Immature natural killer cell (primary cell): ENCODE data around the gene TUBB8. TPM values are rescaled to one million over a fixed set of nuclear protein-coding genes. Genes with fewer than 3 reads are reported as not detected.
"Not testable (repeated sequence)": the region's sequence is repeated elsewhere in the genome, so short reads cannot be mapped to it uniquely, and the experiment has no call there.

Experiments used
- DNase-seq, 3 donors: peaks; one replicate each; pipeline ENCODE4 v3.0.0; 2022; ENCODE audit warnings: mixed read lengths in 1 of 3
- H3K27ac Mint-ChIP-seq, 6 donors: one replicate each; pipeline ENCODE4 v1.8.0; 2020; ENCODE audit warnings: mixed read lengths in 6 of 6, mild to moderate bottlenecking in 5 of 6, inconsistent platforms in 4 of 6, moderate library complexity in 3 of 6
- H3K27me3 Mint-ChIP-seq, 3 donors: one replicate each; pipeline ENCODE4 v1.8.0; 2020 to 2021; ENCODE audit warnings: low read depth in 3 of 3, mild to moderate bottlenecking in 3 of 3, mixed read lengths in 3 of 3, moderate library complexity in 3 of 3, inconsistent platforms in 1 of 3
- H3K36me3 Mint-ChIP-seq, 3 donors: one replicate each; pipeline ENCODE4 v1.8.0; 2020; ENCODE audit warnings: mixed read lengths in 3 of 3, inconsistent platforms in 2 of 3, mild to moderate bottlenecking in 2 of 3
- H3K4me1 Mint-ChIP-seq, 2 donors: one replicate each; pipeline ENCODE4 v1.8.0; 2020; ENCODE audit warnings: inconsistent platforms in 2 of 2, mild to moderate bottlenecking in 2 of 2, mixed read lengths in 2 of 2, moderate library complexity in 1 of 2
- H3K4me3 Mint-ChIP-seq, 5 donors: one replicate each; pipeline ENCODE4 v1.8.0; 2020; ENCODE audit warnings: mild to moderate bottlenecking in 5 of 5, mixed read lengths in 5 of 5, inconsistent platforms in 3 of 5, moderate library complexity in 3 of 5
- H3K9me3 Mint-ChIP-seq, 6 donors: one replicate each; pipeline ENCODE4 v1.8.0; 2020; ENCODE audit warnings: mild to moderate bottlenecking in 6 of 6, mixed read lengths in 6 of 6, inconsistent platforms in 4 of 6, moderate library complexity in 3 of 6
- polyA plus RNA-seq, 3 donors: library from polyadenylated mRNA; unstranded; fragments of 300-500 nt; fragmentation: Illumina TruSeq; gene quantifications; one replicate each; pipeline ENCODE4 v1.2.3, GENCODE V29; 2021

The TUBB8 gene
- polyA plus RNA-seq, 3 donors from 2014 or later = not detected

GRCh38 chr10:83930-84530, 34.9 kb upstream of the TUBB8 start:
- H3K9me3 Mint-ChIP-seq = peaks cover 0 to 2% (median 0%) of the 10 kb centered on the region in 6 donors
- no peaks in the 10 kb centered on the region for H3K36me3 Mint-ChIP-seq
- peaks cover 0 to 2% of the 10 kb centered on the region in 2 donors for H3K4me1 Mint-ChIP-seq
- no peak overlapping the region for H3K27ac Mint-ChIP-seq
- H3K4me3 Mint-ChIP-seq = no peak overlapping the region
- DNase-seq = no peak
- peaks cover 2 to 3% (median 3%) of the 10 kb centered on the region in 3 donors for H3K27me3 Mint-ChIP-seq

GRCh38 chr10:80477-81105, 31.5 kb upstream of the TUBB8 start:
- H3K27me3 Mint-ChIP-seq = peaks cover 2 to 5% (median 5%) of the 10 kb centered on the region in 3 donors
- no peak for DNase-seq
- no peak overlapping the region for H3K4me3 Mint-ChIP-seq
- H3K9me3 Mint-ChIP-seq = no peaks in the 10 kb centered on the region
- H3K36me3 Mint-ChIP-seq = no peaks in the 10 kb centered on the region
- H3K4me1 Mint-ChIP-seq = peaks cover 0 to 2% of the 10 kb centered on the region in 2 donors
- H3K27ac Mint-ChIP-seq = no peak overlapping the region

GRCh38 chr10:79532-80215, 30.6 kb upstream of the TUBB8 start:
- no peak for DNase-seq
- Mint-ChIP-seq H3K4me1 (peaks cover 0 to 2% of the 10 kb centered on the region in 2 donors), H3K27ac (no peak overlapping the region), H3K4me3 (no peak overlapping the region), H3K36me3 (no peaks in the 10 kb centered on the region), H3K9me3 (no peaks in the 10 kb centered on the region), H3K27me3 (peaks cover 2 to 5% (median 5%) of the 10 kb centered on the region in 3 donors)

DNA sequence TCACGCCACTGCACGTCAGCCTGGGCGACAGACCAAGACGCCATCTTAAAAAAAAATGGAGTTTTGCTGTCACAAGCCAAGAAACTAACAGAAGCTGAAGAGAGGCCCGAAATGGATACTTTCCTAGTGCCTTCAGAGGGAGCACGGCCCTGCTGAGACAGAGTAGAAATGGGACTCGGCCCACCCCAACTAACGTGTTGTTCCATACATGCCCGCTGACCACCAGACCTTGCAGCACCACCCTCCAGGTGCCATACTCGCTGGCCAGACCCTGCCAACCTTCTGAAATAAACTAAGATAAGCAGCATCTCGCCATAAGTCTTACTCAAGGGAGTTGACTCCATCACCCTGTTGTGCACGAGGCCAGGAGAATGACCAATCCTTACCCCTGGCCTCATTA, 29.5 kb upstream of the TUBB8 start:
- Mint-ChIP-seq H3K27me3 (peaks cover 3 to 5% (median 4%) of the 10 kb centered on the region in 3 donors), H3K4me1 (peaks cover 4 to 8% of the 10 kb centered on the region in 2 donors), H3K36me3 (no peaks in the 10 kb centered on the region), H3K4me3 (no peak overlapping the region), H3K9me3 (no peaks in the 10 kb centered on the region), H3K27ac (no peak overlapping the region)
- DNase-seq = no peak

GRCh38 chr10:74266-74621, 25.1 kb upstream of the TUBB8 start:
- H3K27me3 Mint-ChIP-seq, H3K36me3 Mint-ChIP-seq: not testable (repeated sequence)

GRCh38 chr10:73543-74265, 24.6 kb upstream of the TUBB8 start:
- not testable (repeated sequence) for H3K27ac Mint-ChIP-seq, H3K36me3 Mint-ChIP-seq, H3K9me3 Mint-ChIP-seq, H3K27me3 Mint-ChIP-seq, H3K4me1 Mint-ChIP-seq
- DNase-seq = peak in 2 of 3 donors; percentile 18 to 22
- peak overlapping the region; percentile 62 to 76 (median 67) for H3K4me3 Mint-ChIP-seq

More at GRCh38 chr10:74266-74621, 25.1 kb upstream of the TUBB8 start:
- H3K27ac Mint-ChIP-seq, H3K4me1 Mint-ChIP-seq, H3K9me3 Mint-ChIP-seq, DNase-seq: not testable (repeated sequence)
- peak overlapping the region; percentile 27 to 76 (median 59) for H3K4me3 Mint-ChIP-seq

DNA sequence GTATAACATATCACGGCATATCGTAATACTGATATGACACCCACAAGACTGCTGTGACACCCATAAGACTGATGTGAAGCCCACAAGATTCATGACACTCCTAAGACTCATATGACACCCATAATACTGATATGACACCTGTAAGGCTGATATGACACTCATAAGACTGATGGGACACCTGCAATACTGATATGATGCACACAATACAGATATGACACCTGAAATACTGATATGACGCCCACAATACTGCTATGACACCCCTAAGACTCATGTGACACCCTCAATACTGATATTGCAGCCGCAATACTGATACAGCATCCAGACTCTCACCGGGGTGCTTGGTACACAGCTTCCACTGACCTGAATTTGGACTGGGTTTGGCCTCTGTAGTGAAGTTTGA, 19.1 kb upstream of the TUBB8 start:
- H3K27me3 Mint-ChIP-seq, H3K4me3 Mint-ChIP-seq, H3K9me3 Mint-ChIP-seq, H3K36me3 Mint-ChIP-seq, DNase-seq, H3K4me1 Mint-ChIP-seq: not testable (repeated sequence)
- peak overlapping the region in 1 of 6 donors; percentile 17 for H3K27ac Mint-ChIP-seq

DNA sequence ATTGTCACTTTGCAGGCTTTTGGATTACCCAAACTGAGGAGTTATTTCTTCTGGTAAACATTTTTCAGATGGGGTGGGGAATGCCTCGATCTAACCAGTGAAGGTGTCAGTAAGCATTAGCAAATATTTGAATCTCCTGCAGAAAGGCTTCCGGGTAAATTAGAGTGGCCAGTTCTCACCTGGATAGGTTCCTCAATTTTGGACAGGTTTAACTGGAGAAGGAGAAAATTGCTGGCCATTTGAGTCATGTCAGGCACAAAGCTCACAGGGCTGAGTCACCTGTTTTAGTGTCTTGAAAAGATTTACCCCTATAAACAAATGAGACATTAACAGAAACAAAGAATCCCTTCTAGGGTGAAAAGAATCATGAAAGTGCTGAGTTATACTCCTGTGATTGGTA, 830 bp upstream of the TUBB8 start:
- not testable (repeated sequence) for H3K4me3 Mint-ChIP-seq, H3K9me3 Mint-ChIP-seq, H3K27ac Mint-ChIP-seq, H3K4me1 Mint-ChIP-seq, H3K36me3 Mint-ChIP-seq, H3K27me3 Mint-ChIP-seq, DNase-seq

DNA sequence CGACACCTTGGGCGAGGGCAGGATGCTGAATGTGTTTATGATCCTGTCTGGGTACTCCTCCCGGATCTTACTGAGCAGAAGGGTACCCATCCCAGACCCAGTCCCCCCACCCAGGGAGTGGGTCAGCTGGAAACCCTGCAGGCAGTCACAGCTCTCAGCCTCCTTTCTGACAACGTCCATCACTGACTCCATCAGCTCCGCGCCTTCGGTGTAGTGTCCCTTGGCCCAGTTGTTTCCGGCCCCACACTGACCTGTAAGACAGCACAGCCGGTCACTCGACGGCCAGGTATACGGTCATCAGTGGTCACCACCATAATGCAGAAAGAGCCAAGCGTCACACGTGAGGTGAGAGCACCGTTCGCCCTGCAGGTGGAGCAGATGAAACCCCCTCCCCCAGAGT, 1.2 kb downstream of the TUBB8 start:
- H3K27ac Mint-ChIP-seq, DNase-seq, H3K4me1 Mint-ChIP-seq, H3K27me3 Mint-ChIP-seq, H3K9me3 Mint-ChIP-seq, H3K36me3 Mint-ChIP-seq, H3K4me3 Mint-ChIP-seq: not testable (repeated sequence)

DNA sequence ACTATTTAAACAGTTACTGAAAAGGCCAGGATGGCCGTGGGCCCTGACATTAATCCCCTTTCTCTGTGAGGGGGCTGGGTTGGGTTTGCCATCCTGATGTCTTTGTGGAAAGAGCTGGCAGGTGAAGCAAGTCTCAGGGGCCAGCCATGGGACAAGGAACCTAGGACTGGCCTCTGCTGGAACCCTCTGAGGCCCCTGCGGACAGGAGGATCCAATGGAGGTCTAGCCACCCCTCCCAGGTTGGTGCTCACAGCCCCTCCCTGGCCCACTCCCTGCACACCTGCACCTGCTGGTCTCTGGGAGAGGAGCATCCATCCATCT, 35.8 kb downstream of the TUBB8 start:
- H3K27ac Mint-ChIP-seq, H3K4me1 Mint-ChIP-seq, H3K27me3 Mint-ChIP-seq, H3K36me3 Mint-ChIP-seq, DNase-seq, H3K9me3 Mint-ChIP-seq, H3K4me3 Mint-ChIP-seq: not testable (repeated sequence)

DNA sequence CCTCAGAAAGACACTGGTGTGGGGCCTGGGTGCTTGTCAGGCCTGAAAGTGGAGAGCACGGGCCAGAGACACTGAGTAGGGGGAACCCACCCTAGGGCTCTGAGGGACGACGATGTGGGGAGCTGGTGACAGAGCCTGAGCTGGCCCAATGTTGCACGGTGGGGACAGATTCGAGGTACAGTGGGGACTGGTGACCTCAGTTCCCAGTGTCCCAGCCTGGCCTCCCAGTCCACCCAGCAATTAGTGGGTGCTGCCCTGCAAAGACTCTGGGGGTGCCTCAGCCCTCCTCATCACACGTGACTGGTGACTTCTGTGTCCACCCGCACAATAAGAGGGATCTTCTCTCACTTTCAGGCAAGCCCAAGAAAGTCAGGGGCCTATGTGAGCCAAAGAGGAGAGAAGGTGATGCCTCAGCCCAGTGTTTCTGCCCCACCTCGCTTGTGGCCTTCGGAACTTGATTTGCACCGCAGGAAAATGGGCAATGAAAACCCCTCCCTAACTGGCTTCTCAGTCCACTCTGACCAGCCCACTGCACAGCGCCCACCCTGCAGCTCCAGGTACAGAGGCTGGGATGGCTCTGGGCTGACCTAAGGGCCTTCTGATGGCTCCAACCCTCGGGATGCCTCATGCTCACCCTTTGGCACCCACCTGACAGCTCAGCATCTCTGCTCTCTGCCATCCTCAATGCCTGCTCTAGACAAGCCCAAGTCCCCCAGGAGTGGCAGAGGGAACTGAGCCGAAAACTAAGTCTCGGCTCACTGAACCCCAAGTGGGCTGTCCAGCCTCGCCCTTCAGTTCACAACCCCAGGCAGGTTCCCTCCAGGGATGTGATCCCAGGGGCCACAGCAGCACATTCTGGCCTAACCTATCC, 36.4 kb downstream of the TUBB8 start:
- not testable (repeated sequence) for H3K36me3 Mint-ChIP-seq, H3K9me3 Mint-ChIP-seq, H3K27ac Mint-ChIP-seq, H3K4me1 Mint-ChIP-seq, H3K4me3 Mint-ChIP-seq, DNase-seq, H3K27me3 Mint-ChIP-seq

- H3K27me3 Mint-ChIP-seq, H3K4me3 Mint-ChIP-seq, H3K9me3 Mint-ChIP-seq, H3K27ac Mint-ChIP-seq, H3K4me1 Mint-ChIP-seq, H3K36me3 Mint-ChIP-seq, DNase-seq: not testable (repeated sequence)
Measured at GRCh38 chr10:11260-11659, 37.8 kb downstream of the TUBB8 start.

GRCh38 chr10:10261-10971, 38.7 kb downstream of the TUBB8 start:
- H3K36me3 Mint-ChIP-seq, H3K4me1 Mint-ChIP-seq, H3K9me3 Mint-ChIP-seq, H3K27me3 Mint-ChIP-seq, H3K27ac Mint-ChIP-seq, H3K4me3 Mint-ChIP-seq: not testable (repeated sequence)
- DNase-seq = peak; percentile 14 to 45 (median 16)
